HFF-Myc (cell line): ENCODE measurements around the gene STAG2.

Source experiments
- DNase-seq: peaks from one replicate; pipeline ENCODE4 v3.0.0-alpha.2; 2011; ENCODE audit warnings: low read depth; ENCODE audit errors: extremely low read depth
- H3K4me3 ChIP-seq: replicated peaks from 2 replicates; pipeline ENCODE4 v1.5.1; 2011; ENCODE audit warnings: low read depth, mild to moderate bottlenecking, control low read depth, low read length
- CTCF ChIP-seq: IDR thresholded peaks from 2 replicates; pipeline ENCODE4 v1.5.1; 2012; ENCODE audit warnings: mild to moderate bottlenecking, low read depth, low read length, control low read depth; ENCODE audit errors: missing control alignments

Gene STAG2

GRCh38 chrX:123961268-123962005 lies at the start of gene STAG2:
STAG2 (plus strand) TSS chrX:123961706; CDS start chrX:124022628, 60,922 bp downstream.
- peak; percentile 59 for DNase-seq

GRCh38 chrX:123917069-123917468 lies 44.4 kb upstream of the STAG2 start:
- H3K4me3 ChIP-seq, result no peak overlapping the region
- no peak for TF ChIP-seq CTCF
- DNase-seq, result no peak

More at GRCh38 chrX:123961268-123962005, at the start of gene STAG2:
- no peak for TF ChIP-seq CTCF
- H3K4me3 ChIP-seq, result peak within 1 kb of the TSS; percentile 76

- TF ChIP-seq CTCF, result no peak
- H3K4me3 ChIP-seq, result no peak overlapping the region
- no peak for DNase-seq
Observed at GRCh38 chrX:123918106-123918721, 43.3 kb upstream of the STAG2 start.

- DNase-seq, result peak; percentile 4
- no peak for TF ChIP-seq CTCF
- no peak overlapping the region for H3K4me3 ChIP-seq
Observed at GRCh38 chrX:123920105-123920785, 41.3 kb upstream of the STAG2 start.

GRCh38 chrX:123923211-123923610 lies 38.3 kb upstream of the STAG2 start:
- TF ChIP-seq CTCF, result no peak
- no peak overlapping the region for H3K4me3 ChIP-seq
- no peak for DNase-seq

- DNase-seq, result no peak
Observed at GRCh38 chrX:123924186-123924585, 37.3 kb upstream of the STAG2 start.

More at GRCh38 chrX:123924186-123924585, 37.3 kb upstream of the STAG2 start:
- no peak overlapping the region for H3K4me3 ChIP-seq
- TF ChIP-seq CTCF, result no peak
